ENCODE data around the gene CHD1.

CHD1 gene

DNA sequence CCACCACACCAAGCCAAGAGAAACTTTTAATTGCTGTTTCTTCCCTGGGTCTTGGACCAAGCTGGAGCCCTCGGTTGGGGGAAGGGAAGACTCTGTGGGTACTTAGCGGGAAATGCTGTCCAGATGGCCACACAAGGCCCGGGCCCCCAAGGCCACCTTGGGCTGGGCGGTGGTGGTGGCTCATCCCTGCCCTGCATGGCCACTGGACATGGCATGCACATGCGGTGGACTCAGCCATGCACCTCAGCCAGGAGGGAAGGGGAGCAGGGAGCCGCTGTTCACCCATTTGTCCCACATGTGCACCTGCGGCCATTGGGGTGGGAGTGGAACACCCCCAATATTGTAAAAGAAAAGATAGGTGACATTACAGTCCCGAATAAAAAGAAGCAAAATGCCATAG is 82.9 kb downstream of the CHD1 start:
- DNase-seq (ENCODE audit: low read depth), result no peak
- no peak overlapping the region for H3K4me3 ChIP-seq (ENCODE audit: low read depth, low read length)
- TF ChIP-seq POLR2A (IDR thresholded peaks at IDR 0.05; ENCODE audit: extremely low read depth, insufficient read length), result no peak
- TF ChIP-seq, protein P1, sequence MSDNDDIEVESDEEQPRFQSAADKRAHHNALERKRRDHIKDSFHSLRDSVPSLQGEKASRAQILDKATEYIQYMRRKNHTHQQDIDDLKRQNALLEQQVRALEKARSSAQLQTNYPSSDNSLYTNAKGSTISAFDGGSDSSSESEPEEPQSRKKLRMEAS (IDR thresholded peaks at IDR 0.05; ENCODE audit: low read depth, low read length), result no peak
- TF ChIP-seq CTCF (IDR thresholded peaks at IDR 0.05; ENCODE audit: low read depth, low read length), result no peak
- no peak for TF ChIP-seq MYC (IDR thresholded peaks at IDR 0.05; ENCODE audit: low read depth, low read length)

DNA sequence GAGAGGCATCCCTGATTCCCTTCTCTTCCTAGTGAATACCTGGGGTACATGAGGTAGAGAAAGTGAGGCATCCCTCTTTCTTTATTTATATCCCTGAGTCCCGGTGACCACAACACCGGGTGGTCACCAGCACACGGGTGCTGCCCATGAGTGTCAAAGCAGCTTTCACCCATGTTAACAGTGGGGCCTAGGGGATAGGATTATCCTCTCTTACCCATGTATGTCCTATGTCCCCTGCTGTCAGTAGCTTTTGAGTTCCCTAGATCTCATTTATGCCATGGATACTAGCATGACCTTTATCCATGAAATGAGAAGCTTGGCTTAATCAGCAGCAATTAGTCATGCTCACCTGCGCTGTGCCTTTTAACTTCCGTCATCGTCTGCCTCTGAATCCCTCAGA is 83.9 kb downstream of the CHD1 start:
- TF ChIP-seq, protein P1 (IDR thresholded peaks at IDR 0.05; ENCODE audit: low read depth, low read length), result no peak
- TF ChIP-seq POLR2A (IDR thresholded peaks at IDR 0.05; ENCODE audit: extremely low read depth, insufficient read length) (no peak), CTCF (IDR thresholded peaks at IDR 0.05; ENCODE audit: low read depth, low read length) (no peak), MYC (IDR thresholded peaks at IDR 0.05; ENCODE audit: low read depth, low read length) (no peak)
- DNase-seq (ENCODE audit: low read depth), result no peak
- no peak overlapping the region for H3K4me3 ChIP-seq (ENCODE audit: low read depth, low read length)

- no peak for TF ChIP-seq POLR2A (IDR thresholded peaks at IDR 0.05; ENCODE audit: extremely low read depth, insufficient read length)
- no peak for DNase-seq (ENCODE audit: low read depth)
- H3K4me3 ChIP-seq (ENCODE audit: low read depth, low read length), result no peak overlapping the region
Observed at GRCh38 chr5:98843481-98843880, 85.3 kb downstream of the CHD1 start.

GRCh38 chr5:98840946-98841345 is 87.9 kb downstream of the CHD1 start:
- no peak for TF ChIP-seq CTCF (IDR thresholded peaks at IDR 0.05; ENCODE audit: low read depth, low read length)
- H3K4me3 ChIP-seq (ENCODE audit: low read depth, low read length), result no peak overlapping the region
- DNase-seq (ENCODE audit: low read depth), result no peak

DNA sequence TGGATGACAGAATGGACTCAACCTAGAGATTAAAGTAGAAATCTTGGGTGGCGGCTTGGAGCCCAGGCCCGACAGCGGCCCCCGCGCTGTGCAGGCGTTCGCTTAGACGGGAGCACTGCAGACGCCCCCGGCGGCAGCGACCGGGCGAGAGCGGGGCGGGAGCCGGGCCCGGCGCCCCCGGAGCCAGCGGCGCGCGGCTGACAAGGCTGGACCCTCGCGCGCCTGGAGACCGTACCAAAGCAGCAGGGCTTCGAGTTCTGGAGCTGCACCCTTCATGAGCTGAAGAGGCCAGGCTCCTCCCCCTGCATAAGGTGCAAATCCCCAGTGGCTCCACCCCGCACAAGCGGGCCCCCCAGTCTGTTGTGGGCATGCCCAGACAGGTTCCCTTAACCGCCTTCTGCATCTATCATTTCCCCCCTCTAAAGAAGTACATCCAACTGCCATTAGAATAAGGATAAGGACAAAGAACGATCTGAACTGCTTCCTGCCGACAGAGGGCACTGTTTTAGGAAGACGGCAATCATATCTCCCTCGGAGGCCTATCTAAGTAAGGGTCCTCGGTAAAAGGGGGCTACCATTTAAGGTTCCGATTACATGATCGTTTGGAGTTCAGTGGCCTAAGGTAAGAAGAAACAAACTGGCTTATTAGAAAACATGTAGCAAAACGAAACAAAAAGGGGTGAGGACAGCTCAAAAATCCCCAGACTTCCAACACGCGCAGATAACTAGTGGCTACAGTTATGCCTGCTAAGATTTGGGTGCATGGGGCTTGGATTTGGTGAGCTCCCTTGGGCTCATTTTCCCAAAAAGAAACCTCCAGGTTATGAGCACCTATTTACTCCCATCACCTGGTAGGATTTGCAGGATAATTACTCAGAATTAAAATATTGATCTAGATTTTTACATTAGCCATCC is 89.1 kb downstream of the CHD1 start:
- peak; percentile 4 for DNase-seq (ENCODE audit: low read depth)
- no peak for TF ChIP-seq MYC (IDR thresholded peaks at IDR 0.05; ENCODE audit: low read depth, low read length)
- no peak for TF ChIP-seq POLR2A (IDR thresholded peaks at IDR 0.05; ENCODE audit: extremely low read depth, insufficient read length)
- no peak for TF ChIP-seq CTCF (IDR thresholded peaks at IDR 0.05; ENCODE audit: low read depth, low read length)
- TF ChIP-seq, protein P1 (IDR thresholded peaks at IDR 0.05; ENCODE audit: low read depth, low read length), result no peak
- H3K4me3 ChIP-seq (ENCODE audit: low read depth, low read length), result no peak overlapping the region

GRCh38 chr5:98836175-98836574 is 92.6 kb downstream of the CHD1 start:
- H3K4me3 ChIP-seq (ENCODE audit: low read depth, low read length), result no peak overlapping the region
- DNase-seq (ENCODE audit: low read depth), result no peak
- TF ChIP-seq, protein P1 (IDR thresholded peaks at IDR 0.05; ENCODE audit: low read depth, low read length), result no peak
- no peak for TF ChIP-seq POLR2A (IDR thresholded peaks at IDR 0.05; ENCODE audit: extremely low read depth, insufficient read length)
- TF ChIP-seq MYC (IDR thresholded peaks at IDR 0.05; ENCODE audit: low read depth, low read length), result no peak
- no peak for TF ChIP-seq CTCF (IDR thresholded peaks at IDR 0.05; ENCODE audit: low read depth, low read length)

Measured in NB4 (cell line).